Stimulated activated CD4-positive, alpha-beta T cell treated with anti-CD3 and anti-CD28 coated beads, Interleukin-12 subunit alpha, Interleukin-12 subunit beta, amount 100 ng/mL, for 48 hours (primary cell): ENCODE measurements around the gene CD55.
A peak's percentile ranks its signal among the peaks of the same experiment; 100 is the strongest.

Experiments
- DNase-seq, 3 donors: peaks; one replicate each; pipeline ENCODE4 v3.0.0-alpha.2; 2020; ENCODE audit warnings: low read depth in 2 of 3, low spot score in 1 of 3

CD55 gene

GRCh38 chr1:207321079-207321789 lies at the start of gene CD55:
CD55 (plus strand) TSS chr1:207321678; CDS start chr1:207321766, 88 bp downstream.
- peak; percentile 95 to 99 (median 96) for DNase-seq

- no peak for DNase-seq
Measured at GRCh38 chr1:207274882-207275281, 46.6 kb upstream of the CD55 start.

GRCh38 chr1:207276465-207276864 lies 45.0 kb upstream of the CD55 start:
- DNase-seq, result no peak

GRCh38 chr1:207277241-207277640 lies 44.2 kb upstream of the CD55 start:
- DNase-seq, result no peak

GRCh38 chr1:207279652-207280051 lies 41.8 kb upstream of the CD55 start:
- no peak for DNase-seq

- DNase-seq, result no peak
Measured at GRCh38 chr1:207280706-207281105, 40.8 kb upstream of the CD55 start.

- DNase-seq, result no peak
Measured at GRCh38 chr1:207282058-207282457, 39.4 kb upstream of the CD55 start.

GRCh38 chr1:207282496-207283380 lies 38.7 kb upstream of the CD55 start:
- DNase-seq, result no peak

- DNase-seq, result no peak
Measured at GRCh38 chr1:207283421-207283820, 38.1 kb upstream of the CD55 start.

- DNase-seq, result no peak
Measured at GRCh38 chr1:207284209-207284897, 37.1 kb upstream of the CD55 start.

GRCh38 chr1:207286786-207287468 lies 34.6 kb upstream of the CD55 start:
- no peak for DNase-seq

- no peak for DNase-seq
Measured at GRCh38 chr1:207288315-207288714, 33.2 kb upstream of the CD55 start.

GRCh38 chr1:207289756-207290155 lies 31.7 kb upstream of the CD55 start:
- no peak for DNase-seq

GRCh38 chr1:207291723-207292122 lies 29.8 kb upstream of the CD55 start:
- DNase-seq, result no peak

- DNase-seq, result no peak
Measured at GRCh38 chr1:207298186-207298585, 23.3 kb upstream of the CD55 start.

GRCh38 chr1:207298636-207299398 lies 22.7 kb upstream of the CD55 start:
- no peak for DNase-seq

- no peak for DNase-seq
Measured at GRCh38 chr1:207300970-207301369, 20.5 kb upstream of the CD55 start.

GRCh38 chr1:207302618-207303393 lies 18.7 kb upstream of the CD55 start:
- DNase-seq, result no peak

- DNase-seq, result no peak
Measured at GRCh38 chr1:207304710-207305488, 16.6 kb upstream of the CD55 start.
